ENCODE measurements around the gene CHRM2.
"Not testable (repeated sequence)": the region's sequence is repeated elsewhere in the genome, so short reads cannot be mapped to it uniquely, and the experiment has no call there.

Gene CHRM2

GRCh38 chr7:136868496-136869000 lies at the start of gene CHRM2:
CHRM2 (plus strand) TSS chr7:136868652; CDS start chr7:137014866, 146,214 bp downstream.
- DNase-seq = peak; percentile 15

DNA sequence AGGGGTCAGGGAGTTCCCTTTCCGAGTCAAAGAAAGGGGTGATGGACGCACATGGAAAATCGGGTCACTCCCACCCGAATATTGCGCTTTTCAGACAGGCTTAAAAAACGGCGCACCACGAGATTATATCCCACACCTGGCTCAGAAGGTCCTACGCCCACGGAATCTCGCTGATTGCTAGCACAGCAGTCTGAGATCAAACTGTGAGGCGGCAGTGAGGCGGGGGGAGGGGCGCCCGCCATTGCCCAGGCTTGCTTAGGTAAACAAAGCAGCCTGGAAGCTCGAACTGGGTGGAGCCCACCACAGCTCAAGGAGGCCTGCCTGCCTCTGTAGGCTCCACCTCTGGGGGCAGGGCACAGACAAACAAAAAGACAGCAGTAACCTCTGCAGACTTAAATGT lies 37.1 kb upstream of the CHRM2 start:
- not testable (repeated sequence) for DNase-seq

DNA sequence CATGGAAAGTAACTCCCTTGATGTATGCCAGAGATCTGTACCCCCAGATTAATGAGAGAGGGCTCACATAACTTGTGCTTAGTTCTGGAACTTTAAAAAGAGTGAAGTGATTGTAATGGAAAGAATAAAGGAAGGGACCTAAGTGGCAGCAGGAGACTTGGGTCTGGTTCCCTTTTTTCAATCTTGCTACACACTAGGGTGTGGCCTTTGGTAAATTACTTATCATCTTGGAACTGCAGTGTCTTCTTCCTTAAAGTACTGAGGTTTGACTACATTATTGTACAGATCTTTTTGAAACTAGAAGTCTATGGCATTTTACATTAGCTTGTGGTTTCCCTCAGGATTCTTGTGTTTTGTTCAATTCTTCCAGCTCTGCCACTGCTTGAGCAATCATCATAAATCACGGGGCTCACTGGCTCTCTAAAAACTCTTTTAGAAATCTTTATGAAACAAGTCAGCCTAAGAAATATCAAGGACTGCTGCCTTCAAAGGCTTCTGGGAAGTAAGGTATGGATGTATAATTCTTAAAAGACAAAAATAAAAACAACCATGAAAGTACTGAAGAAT lies 22.5 kb upstream of the CHRM2 start:
- no peak for DNase-seq

DNA sequence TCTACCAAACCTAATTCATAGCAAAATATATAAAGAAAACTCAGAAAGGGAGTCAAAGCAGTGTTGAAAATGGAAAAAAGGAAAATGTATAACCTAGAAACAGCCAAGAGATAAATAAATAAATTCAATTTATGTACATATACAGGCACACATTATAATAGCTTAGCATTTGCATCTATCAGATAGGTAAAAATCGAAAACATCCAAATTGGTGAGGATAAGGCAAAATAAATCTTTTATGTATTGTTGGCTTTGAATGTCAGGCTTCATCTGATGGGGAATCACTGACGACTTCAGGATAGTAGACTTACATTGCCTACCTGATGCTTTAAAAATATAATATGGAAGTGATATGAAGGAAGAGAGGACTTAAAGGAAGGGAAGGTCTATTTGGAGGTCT lies 20.6 kb upstream of the CHRM2 start:
- no peak for DNase-seq

GRCh38 chr7:136853654-136854053 lies 14.8 kb upstream of the CHRM2 start:
- no peak for DNase-seq

DNA sequence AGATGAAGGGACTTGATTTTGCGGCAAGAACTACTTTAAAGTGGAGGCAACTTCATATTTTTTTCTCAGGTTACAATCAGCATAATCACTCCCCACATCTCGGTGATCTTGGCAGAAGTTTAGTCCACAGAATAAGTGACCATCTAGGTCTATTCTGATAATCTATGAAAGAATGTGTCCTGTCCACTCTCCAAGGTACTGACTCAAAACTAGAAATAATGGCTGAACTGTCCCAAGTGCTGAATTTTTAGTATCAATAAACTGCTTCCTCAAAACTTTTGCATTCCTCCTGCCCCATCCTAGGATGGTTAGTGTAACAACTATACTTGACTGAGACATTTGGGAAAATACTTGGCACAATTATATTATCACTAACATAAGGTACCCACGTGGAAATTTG lies 10.9 kb upstream of the CHRM2 start:
- DNase-seq = no peak

DNA sequence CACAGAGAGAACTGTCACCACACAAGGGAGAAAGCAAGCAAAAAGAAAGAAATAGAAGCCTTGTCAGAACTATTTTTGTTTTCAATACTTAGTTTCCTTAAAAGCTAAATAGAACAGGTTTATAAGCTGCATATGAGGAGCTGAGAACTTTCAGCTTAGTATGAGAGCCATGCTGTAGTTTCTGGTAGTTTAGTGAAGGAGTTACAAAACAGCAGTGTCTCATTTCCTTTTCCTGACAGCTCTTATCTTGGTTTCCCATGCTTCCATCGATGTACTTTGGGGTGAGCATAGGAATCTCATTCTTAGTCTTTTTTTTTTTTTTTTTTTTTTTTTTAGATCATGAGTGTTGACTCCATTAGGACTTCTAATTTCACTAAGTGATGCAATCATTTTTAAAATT lies 8.6 kb upstream of the CHRM2 start:
- DNase-seq = no peak

DNA sequence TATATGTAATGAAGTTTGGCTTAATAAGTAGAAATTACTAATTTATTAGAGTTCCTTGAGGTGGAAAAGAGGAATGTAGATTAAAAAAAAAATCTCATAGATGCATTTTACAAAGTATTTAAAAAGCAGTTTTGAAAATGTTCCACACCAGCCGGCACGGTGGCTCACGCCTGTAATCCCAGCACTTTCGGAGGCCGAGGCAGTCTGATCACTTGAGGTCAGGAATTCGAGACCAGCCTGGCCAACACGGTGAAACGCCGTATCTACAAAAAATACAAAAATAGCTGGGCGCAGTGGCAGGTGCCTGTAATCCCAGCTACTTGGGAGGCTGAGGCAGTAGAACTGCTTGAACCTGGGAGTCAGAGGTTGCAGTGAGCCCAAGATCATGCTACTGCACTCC lies 3.2 kb upstream of the CHRM2 start:
- no peak for DNase-seq

GRCh38 chr7:136865777-136866176 lies 2.7 kb upstream of the CHRM2 start:
- DNase-seq = no peak

DNA sequence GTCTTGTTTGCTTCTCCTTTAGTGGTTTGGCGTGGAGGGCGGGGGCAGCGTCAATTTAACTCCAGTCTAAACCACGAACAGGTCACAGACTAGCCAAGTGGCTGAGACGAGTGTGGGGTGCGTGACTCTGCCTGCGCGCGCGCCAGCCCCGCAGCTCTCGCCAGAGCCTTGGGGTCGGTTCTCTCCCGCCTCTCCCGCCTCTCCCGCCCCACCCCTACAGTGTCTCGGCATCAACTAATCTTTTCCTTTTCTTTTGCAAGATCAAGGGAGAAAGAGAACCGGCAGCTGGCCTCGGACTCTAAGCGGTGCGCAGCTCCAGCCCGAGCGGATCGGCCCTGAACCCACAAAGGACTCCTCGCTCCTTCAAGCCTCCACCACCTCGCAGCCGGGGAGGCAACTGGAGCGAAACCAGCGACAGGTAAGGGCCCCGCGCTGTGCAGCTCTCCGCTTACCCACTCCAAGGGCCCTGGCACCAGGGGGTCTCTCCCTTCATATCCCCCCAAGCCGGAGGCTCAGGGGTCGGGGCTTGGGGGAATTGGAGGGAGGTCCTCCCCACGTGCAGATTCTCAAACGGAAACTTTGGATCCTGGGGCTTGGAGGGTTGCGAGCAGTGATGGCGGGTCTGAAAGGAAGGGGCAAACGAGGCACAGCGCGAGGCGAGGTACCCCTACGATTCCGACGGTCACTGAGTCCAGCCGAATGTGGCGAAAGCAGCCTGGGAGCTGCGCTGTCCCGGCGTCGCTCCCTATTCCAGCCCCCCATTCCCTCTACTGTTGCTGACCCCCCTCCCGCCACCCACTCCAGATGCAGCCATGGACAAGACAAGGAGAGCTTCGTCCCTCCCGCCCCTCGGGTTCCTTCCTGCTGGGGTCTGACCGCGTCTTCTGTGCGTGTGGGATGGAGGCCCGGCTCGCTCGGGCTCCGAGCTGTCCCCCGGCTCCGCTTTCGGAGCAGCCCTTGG lies 829 bp downstream of the CHRM2 start:
- DNase-seq = no peak

DNA sequence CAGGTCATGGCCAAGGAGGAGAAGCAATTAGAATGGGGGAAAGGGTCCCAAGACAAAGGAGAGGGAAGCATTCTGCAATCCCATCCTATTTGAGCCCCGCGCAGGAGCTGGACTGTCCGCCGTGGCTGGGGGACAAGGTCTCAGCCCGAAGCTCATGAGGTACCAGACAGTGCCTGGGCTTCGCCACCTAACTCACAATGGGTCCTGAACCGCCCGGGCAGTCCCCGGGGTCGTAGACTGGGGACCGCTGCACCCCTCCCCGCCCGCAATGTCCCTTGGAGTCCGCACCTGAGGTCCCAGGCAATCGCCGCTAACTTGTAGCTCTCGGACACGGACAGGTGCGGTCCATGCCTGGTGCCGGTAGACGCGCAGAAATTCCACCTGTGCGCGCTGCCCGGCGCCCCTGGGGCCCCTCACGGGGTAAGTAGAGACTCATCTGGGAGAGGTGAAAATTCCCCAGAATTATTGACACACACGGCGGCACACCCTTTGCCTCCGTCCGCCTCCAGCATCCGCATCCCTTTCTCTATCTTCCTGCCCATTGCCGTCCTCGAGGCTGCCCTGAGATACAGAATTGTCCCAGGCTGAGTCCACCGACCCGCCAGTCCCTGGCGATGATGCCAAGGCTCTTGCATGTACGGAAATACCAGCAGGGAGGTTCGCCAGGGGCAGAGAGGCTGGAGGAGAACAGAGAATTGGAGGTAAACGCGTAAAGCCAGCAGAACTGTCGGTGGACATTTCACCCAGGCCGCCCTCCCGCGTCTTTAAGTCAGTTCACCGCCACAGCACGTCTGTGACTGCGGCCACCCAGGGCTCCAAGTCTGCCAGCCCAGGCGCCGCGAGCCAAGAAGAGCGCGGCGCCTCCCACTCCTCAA lies 1.8 kb downstream of the CHRM2 start:
- no peak for DNase-seq

DNA sequence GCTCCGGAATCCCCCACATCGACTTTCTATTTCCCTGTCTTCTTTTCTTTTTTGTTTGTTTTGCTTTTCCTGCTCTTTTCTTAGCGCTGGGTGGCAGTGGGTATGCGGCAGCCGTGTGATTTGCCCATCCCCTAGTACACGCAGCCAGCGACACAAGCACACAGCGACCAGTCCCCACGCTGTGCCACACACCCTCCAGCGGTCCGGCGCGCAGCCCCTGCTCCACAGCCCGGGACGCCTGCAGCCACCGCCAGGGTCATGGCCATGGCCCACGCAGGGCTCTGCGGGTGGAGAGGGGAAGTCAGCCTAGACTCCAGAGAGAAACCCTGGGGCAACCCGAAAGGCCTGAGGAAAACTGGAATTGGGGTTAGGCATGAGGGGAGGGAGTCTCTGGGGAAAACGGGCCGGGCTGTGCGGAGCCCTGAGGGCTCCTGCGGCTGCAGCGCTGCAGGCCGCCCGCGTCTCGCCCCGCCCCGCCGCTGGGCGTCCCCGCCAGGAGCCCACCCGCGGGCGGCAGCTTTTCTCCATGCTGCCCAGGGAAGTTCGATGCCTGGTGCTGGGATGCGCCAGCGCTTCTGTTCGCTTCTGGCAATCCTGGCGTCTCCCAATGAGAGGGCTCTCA lies 2.5 kb downstream of the CHRM2 start:
- DNase-seq = no peak

- peak; percentile 17 for DNase-seq
These were observed 6.1 kb downstream of the CHRM2 start for GRCh38 chr7:136874393-136875032.

DNA sequence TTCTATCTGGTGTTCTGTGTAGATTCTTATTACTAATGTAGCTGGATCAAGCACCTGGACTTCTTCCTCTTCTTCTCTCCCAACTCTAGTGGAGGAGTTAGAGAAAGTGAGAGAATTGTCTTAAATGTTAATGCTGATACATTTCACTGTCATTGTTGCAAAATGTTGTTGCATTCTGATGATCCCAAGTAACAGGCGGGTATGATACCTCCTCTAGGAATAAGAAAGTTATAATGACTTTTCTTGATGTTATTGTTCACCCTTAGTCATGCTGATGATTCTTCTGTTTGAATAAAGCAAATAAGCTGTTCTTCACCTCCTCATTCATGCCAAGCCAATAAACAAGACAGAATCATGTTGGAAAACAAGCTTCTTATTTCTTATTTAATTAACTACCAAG lies 9.1 kb downstream of the CHRM2 start:
- DNase-seq = no peak

DNA sequence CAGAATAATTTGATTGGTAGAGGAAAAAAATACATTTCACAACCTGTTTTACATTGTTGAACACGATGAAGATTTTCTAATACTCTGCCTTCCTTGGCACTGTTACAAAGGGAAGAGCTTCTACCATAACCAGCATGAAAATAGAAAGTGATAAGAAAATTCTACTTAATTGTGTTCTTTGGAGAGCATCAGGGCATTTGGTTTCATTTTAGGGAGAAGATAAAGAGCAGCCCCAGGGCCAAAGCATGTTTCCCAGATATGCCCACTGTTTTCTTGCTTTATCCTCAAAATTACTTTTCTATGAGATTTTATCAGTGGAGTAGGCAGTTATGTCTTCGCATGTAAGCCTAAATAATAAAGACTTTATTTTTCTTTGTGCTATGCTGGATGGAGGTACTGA lies 9.5 kb downstream of the CHRM2 start:
- no peak for DNase-seq

DNA sequence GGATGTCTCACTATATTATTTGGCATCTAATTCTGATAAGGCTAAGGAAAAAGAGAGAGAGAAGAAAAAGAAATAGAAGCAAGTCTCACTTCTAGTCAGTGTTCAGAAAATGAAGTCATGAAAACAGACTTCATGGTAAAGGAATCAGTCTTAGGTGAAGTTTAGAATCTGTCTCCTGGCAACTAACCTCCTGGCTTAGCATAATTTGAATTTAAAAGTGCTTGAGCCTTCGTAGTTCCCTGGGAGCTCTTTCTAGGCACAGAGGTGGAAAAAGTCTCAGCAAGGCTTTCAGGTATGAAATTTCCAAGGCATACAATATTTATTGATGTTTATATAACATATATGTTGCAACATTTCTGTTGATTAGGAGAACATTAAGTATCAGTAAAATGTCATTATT lies 10.4 kb downstream of the CHRM2 start:
- no peak for DNase-seq

DNA sequence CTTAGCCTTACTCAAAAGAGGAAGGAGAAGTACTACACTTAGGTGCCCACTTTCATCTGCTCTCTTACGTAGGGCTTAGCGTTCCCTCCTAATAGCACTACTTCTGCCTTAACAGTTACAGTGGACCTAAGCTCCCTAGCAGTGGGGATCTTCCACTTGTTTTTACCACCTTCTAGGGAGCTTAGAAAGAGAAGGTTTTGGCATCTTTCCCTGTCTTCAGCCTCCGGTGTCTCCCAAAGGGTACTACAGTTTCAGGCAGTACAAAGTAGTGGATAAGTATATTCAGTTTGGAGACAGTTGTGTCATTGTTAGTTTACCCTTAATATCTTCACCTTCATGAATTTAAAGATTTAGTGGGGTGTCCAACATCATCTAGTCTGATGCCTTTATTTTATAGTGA lies 14.6 kb downstream of the CHRM2 start:
- no peak for DNase-seq

DNA sequence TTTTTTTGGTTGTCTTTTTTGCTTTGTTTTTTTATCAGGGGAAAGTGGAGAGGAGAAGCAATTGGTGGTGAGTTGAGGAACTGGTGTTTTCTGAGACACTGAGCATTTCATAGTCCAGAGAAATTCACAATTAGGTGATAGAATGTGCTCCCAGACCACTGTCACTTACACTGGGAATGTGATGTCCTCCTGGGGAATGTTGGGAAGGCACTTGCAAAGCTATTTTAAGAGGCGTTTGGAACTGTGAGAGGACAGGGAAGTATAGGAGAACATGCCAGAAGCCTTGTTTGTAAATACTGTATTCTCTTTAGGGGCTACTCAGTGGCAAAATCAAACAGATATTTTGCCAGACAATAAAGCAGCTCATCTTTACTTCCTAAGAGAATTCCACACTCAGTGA lies 16.0 kb downstream of the CHRM2 start:
- no peak for DNase-seq

GRCh38 chr7:136887317-136887716 lies 18.9 kb downstream of the CHRM2 start:
- DNase-seq = no peak

DNA sequence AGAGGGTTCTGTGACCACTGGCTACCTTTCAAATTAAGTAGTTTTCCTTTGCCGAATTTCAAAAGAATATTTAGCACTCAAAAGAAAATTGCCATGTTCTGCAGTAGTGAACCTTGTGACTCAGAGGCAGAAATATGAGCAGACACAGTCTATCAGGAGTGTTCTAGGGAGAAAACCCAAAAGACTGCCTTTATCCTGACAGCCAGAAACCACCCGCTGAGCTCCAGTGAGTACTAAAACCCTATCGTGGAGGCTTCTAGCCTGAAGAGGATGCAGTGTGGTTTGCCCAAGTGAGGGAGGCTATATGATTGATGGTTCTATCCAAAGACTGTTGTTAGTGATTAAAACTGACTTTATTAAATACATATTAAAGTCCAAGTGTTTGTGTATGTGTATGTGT lies 21.9 kb downstream of the CHRM2 start:
- DNase-seq = no peak

DNA sequence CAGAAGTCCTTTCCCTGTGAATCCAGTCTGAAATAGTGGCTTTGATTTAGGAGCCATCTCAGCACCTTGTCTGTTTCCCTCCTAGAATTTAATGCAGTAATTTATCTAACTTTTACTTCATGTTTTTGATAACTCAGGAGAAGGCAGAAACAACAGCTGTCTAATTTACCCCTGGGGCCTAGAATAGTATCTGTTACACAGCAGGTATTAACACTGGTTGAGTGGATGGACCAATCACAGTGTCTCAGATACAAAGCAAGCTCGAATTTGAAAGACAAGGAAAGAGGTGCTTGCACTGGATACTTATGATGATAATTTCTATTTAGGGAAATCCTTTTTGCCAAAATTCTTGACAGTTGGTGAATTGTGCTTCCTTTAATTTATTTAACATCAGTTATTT lies 23.4 kb downstream of the CHRM2 start:
- DNase-seq = no peak

GRCh38 chr7:136894789-136895188 lies 26.3 kb downstream of the CHRM2 start:
- no peak for DNase-seq

Measured in NCI-H2029 (cell line).